ENCODE measurements around the gene PANK3.
A peak's percentile ranks its signal among the peaks of the same experiment; 100 is the strongest.
"Not testable (repeated sequence)": the region's sequence is repeated elsewhere in the genome, so short reads cannot be mapped to it uniquely, and the experiment has no call there.

Gene PANK3

GRCh38 chr5:168549554-168549953 is 29.6 kb downstream of the PANK3 start:
- no peak for DNase-seq

DNA sequence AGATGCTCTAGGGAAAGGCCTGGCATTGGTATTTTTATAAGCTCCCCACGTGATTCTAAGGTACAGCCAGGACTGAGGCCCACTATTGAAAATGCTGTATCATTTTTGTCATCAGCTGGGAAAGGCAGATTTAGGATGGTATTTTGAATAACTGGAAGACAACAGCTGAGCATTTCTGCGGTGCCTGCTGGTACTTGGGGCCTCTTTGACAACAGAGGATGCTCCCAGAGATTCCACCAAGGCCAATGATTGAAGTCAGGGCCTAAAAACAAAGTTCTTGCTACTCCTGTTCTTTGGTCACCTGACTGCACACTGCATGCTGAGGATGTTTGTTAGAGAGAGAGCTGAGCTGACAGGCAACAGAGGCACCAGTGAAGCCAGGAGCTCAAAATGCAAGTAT is 42.0 kb downstream of the PANK3 start:
- DNase-seq, result no peak

DNA sequence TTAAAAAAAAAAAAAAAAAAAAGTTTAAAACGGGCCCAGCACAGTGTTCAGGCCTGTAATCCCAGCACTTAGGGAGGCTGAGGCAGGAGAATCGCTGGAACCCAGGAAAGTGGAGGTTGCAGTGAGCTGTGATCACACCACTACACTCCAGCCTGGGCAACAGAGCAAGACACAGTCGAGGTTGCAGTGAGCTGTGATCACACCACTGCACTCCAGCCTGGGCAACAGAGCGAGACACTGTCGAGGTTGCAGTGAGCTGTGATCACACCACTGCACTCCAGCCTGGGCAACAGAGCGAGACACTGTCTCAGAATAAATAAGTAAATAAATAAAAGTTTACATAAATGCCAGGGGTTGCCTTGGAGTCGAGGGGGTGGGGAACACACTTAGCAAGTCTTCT is 44.8 kb downstream of the PANK3 start:
- not testable (repeated sequence) for DNase-seq

GRCh38 chr5:168531987-168532864 is 46.9 kb downstream of the PANK3 start:
- DNase-seq, result no peak

GRCh38 chr5:168531191-168531590 is 48.0 kb downstream of the PANK3 start:
- DNase-seq, result no peak

DNA sequence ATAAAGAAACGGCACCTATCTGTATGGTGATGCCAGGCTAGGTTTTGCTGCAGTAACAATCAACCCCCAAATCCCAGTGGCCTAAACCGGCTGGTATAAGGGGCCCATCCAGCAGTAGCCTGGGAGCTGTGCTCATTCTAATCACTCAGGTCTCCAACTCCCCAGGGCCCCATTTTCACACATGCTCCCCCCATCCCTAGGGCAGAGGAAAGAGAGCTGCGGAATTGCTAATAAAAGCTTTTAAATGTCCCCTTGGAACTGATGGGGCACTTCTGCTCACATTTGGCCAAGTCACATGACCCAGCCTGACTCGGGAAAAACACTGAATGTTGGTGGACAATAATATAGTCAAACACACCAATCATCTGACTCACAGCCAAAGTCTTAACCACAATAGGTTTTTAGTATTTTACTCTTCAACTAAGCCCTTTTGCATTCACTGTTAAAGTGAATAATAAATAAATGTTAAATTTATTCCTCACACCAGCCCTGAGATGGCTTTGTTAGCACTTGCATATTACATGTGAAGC is 48.5 kb downstream of the PANK3 start:
- DNase-seq, result no peak

- no peak for DNase-seq
These were observed 49.6 kb downstream of the PANK3 start for GRCh38 chr5:168529374-168530234.

GRCh38 chr5:168528521-168529373 is 50.4 kb downstream of the PANK3 start, which contains the start of gene FBLL1:
Gene FBLL1, plus strand, starts transcription at chr5:168529305. Its CDS starts 200 bp downstream, at chr5:168529505.
- peak; percentile 12 for DNase-seq

GRCh38 chr5:168527756-168528295 is 51.3 kb downstream of the PANK3 start:
- no peak for DNase-seq

- DNase-seq, result no peak
These were observed 53.3 kb downstream of the PANK3 start for GRCh38 chr5:168525856-168526255.

GRCh38 chr5:168513861-168514428 is 65.2 kb downstream of the PANK3 start:
- DNase-seq, result no peak

GRCh38 chr5:168502563-168503237 is 76.5 kb downstream of the PANK3 start:
- DNase-seq, result no peak
